MCF 10A (cell line): ENCODE results near the gene MYH16. TPM values are rescaled to one million over a fixed set of nuclear protein-coding genes. Genes with fewer than 3 reads are reported as not detected.
"Not testable (repeated sequence)": the region's sequence is repeated elsewhere in the genome, so short reads cannot be mapped to it uniquely, and the experiment has no call there.

ENCODE experiments used
- BruUV-seq: library from RNA; stranded (reverse); fragments of 400-500 nt; replicated peaks from 2 replicates; lab custom pipeline; 2021; lab: Mats Ljungman, UMichigan
- CTCF ChIA-PET: fragments of 300-600 bp; sonication (Branson Sonifier 250); formaldehyde crosslinking; extraction: SDS; loops from one replicate; lab custom pipeline; 2021; ENCODE audit warnings: antibody characterized with exemption, inconsistent platforms; lab: Yijun Ruan, JAX
- POLR2A ChIA-PET: fragments of 300-600, 350-650 bp; sonication (Branson Sonifier 250); formaldehyde crosslinking; extraction: SDS; loops from one replicate; lab custom pipeline; 2020; ENCODE audit warnings: antibody characterized with exemption, inconsistent platforms; lab: Yijun Ruan, JAX
- DNase-seq: peaks from one replicate; pipeline ENCODE4 v3.0.0-alpha.2; 2018; ENCODE audit not compliant: unreplicated experiment
- H3K27ac Mint-ChIP-seq: one replicate; pipeline ENCODE4 v1.8.0; 2022; ENCODE audit warnings: mild to moderate bottlenecking, low read depth, mixed read lengths; ENCODE audit not compliant: unreplicated experiment
- H3K27me3 Mint-ChIP-seq: one replicate; pipeline ENCODE4 v1.8.0; 2022; ENCODE audit warnings: mixed read lengths; ENCODE audit not compliant: insufficient read depth, unreplicated experiment
- H3K36me3 Mint-ChIP-seq: one replicate; pipeline ENCODE4 v1.8.0; 2022; ENCODE audit warnings: mild to moderate bottlenecking, moderate library complexity, mixed read lengths; ENCODE audit not compliant: insufficient read depth, unreplicated experiment
- H3K4me1 Mint-ChIP-seq: one replicate; pipeline ENCODE4 v1.8.0; 2022; ENCODE audit warnings: mixed read lengths; ENCODE audit not compliant: insufficient read depth, unreplicated experiment
- H3K4me3 Mint-ChIP-seq: one replicate; pipeline ENCODE4 v1.8.0; 2022; ENCODE audit warnings: mild to moderate bottlenecking, moderate library complexity, mixed read lengths; ENCODE audit not compliant: unreplicated experiment
- H3K9me3 Mint-ChIP-seq: one replicate; pipeline ENCODE4 v1.8.0; 2022; ENCODE audit warnings: mixed read lengths; ENCODE audit not compliant: unreplicated experiment
- intact Hi-C: fragments of 100-400 bp; cut with micrococcal nuclease; formaldehyde crosslinking; loops from 2 replicates; pipeline ENCODE4 v1.14.1; 2022
- total RNA-seq: library from RNA; stranded (reverse); gene quantifications from 2 replicates; pipeline ENCODE4 v1.2.3, GENCODE V29; 2022
- TF ChIP-seq, protein P1 (sequence below): fragments of 200-600 bp; IDR thresholded peaks from one replicate; pipeline ENCODE4 v1.8.0; 2022; ENCODE audit warnings: antibody characterized with exemption, mild to moderate bottlenecking; ENCODE audit not compliant: unreplicated experiment

The MYH16 gene
- total RNA-seq, 1 experiment from 2014 or later = 0.33 TPM

DNA sequence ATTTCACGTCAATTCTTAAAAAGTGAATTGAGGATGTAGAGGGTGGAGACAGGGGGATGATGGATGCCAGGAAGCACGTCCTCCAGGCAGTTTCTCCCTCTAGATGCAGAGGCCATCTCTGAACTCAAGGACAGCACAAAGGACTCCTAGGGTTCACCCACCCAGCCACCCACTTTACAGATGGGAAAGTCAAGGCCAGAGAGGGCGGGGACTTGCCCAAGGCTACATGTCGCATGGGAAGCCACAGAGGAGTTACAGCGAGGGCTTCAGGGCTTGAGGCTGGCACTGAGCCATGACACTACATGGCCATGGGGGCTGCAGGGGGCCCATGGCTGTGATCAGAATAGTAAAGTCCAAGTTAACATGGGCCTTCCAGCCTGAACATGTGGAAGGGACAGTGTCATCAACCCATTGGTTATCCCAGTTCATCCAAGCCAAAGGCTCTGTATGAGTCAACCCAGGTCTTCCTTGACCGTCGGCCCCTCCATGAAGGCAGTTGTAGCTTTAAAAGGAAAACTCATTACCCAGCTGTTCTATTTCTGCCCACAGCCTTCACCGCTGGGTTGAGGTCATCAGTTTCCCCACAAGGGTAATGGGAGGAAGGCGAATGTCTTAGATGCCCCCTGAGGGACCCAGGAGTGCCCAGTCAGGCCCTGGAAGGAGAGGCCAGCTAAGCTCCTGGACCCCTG lies 40.4 kb upstream of the MYH16 start:
- TF ChIP-seq, protein P1, sequence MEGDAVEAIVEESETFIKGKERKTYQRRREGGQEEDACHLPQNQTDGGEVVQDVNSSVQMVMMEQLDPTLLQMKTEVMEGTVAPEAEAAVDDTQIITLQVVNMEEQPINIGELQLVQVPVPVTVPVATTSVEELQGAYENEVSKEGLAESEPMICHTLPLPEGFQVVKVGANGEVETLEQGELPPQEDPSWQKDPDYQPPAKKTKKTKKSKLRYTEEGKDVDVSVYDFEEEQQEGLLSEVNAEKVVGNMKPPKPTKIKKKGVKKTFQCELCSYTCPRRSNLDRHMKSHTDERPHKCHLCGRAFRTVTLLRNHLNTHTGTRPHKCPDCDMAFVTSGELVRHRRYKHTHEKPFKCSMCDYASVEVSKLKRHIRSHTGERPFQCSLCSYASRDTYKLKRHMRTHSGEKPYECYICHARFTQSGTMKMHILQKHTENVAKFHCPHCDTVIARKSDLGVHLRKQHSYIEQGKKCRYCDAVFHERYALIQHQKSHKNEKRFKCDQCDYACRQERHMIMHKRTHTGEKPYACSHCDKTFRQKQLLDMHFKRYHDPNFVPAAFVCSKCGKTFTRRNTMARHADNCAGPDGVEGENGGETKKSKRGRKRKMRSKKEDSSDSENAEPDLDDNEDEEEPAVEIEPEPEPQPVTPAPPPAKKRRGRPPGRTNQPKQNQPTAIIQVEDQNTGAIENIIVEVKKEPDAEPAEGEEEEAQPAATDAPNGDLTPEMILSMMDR = no peak
- intact Hi-C loops = no loop called here
- POLR2A ChIA-PET = no interaction called here

DNA sequence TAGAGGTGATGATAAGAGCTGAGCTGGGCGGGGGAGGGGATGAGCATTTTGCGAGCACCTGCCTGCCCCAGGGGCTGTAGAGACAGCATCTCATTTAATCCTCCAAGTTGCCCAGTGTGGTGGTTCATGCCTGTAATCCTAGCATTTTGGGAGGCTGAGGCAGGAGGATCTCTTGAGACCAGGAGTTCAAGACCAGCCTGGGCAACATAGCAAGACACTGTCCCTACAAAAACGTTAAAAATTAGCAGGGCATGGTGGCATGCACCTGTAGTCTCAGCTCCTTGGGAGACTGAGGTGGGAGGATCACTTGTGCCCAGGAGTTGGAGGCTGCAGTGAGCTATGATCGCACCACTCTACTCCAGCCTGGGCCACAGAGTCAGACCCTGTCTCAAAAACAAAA lies 39.7 kb upstream of the MYH16 start:
- BruUV-seq, intact Hi-C loops, H3K9me3 Mint-ChIP-seq, H3K36me3 Mint-ChIP-seq, DNase-seq, H3K27me3 Mint-ChIP-seq, H3K4me1 Mint-ChIP-seq, H3K4me3 Mint-ChIP-seq, POLR2A ChIA-PET, H3K27ac Mint-ChIP-seq: not testable (repeated sequence)
- CTCF ChIA-PET = interaction anchor here (0.8 to 1.0 kb wide), 2 partner anchors 12 to 137 kb away, joined by 3 read pairs; no protein-coding TSS in a partner anchor

More for the DNA sequence above, 40.4 kb upstream of the MYH16 start:
- Mint-ChIP-seq H3K9me3 (no peaks in the 10 kb centered on the region), H3K27ac (no peak overlapping the region), H3K27me3 (no peaks in the 10 kb centered on the region), H3K4me3 (no peak overlapping the region), H3K36me3 (no peaks in the 10 kb centered on the region), H3K4me1 (no peaks in the 10 kb centered on the region)
- BruUV-seq = no TSS peak
- CTCF ChIA-PET = interaction anchor here (1.0 kb wide), 1 partner anchor 13 kb away, joined by 3 read pairs; no protein-coding TSS in a partner anchor
- DNase-seq = no peak

DNA sequence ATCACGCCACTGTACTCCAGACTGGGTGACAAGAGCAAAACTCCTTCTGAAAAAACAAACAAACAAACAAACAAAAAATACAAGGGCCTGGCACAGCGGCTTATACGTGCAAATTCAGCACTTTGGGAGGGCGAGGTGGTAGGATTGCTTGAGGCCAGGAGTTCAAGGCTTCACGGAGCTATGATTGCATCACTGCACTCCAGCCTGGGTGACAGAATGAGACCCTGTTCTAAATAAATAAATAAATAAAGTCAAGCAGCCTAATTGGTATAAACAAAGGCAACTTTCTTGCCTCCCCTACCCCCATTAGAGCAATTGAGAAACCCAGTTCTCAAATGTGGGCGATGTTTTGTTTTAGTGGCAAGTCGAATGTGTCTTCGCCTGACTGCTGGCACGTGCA lies 38.5 kb upstream of the MYH16 start:
- no peak for DNase-seq
- no peaks in the 10 kb centered on the region for H3K9me3 Mint-ChIP-seq
- ChIA-PET POLR2A (interaction anchor here (0.7 kb wide), 1 partner anchor 14 kb away, joined by 3 read pairs; no protein-coding TSS in a partner anchor), CTCF (interaction anchor here (1.1 kb wide), 1 partner anchor 194 kb away, joined by 4 read pairs; no protein-coding TSS in a partner anchor)
- H3K36me3 Mint-ChIP-seq = no peaks in the 10 kb centered on the region
- no peak overlapping the region for H3K27ac Mint-ChIP-seq
- no peak overlapping the region for H3K4me3 Mint-ChIP-seq
- H3K4me1 Mint-ChIP-seq = no peaks in the 10 kb centered on the region
- BruUV-seq = no TSS peak
- no peaks in the 10 kb centered on the region for H3K27me3 Mint-ChIP-seq
- intact Hi-C loops = no loop called here
- TF ChIP-seq, protein P1 = no peak

DNA sequence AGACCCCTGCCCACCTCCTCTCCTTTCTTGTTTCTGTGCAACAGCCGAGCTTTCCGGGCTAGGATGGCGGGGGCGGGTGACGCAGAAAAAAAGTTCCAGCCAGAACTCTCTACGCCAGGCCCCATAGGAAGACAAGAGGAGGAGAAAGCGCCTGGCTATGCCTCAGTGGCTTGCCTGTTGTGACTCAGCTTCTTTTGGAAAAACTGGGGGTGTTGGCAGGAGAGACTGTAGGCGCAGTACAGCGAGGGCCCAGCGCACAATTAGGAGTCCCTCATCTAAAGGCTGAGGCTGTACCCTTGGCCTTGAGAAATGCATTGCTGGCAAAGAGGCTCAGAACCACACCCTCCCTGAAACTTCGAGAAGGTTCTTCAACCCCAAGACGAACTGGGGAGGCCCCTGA lies 36.7 kb upstream of the MYH16 start:
- H3K27ac Mint-ChIP-seq = no peak overlapping the region
- POLR2A ChIA-PET = no interaction called here
- CTCF ChIA-PET = no interaction called here
- no TSS peak for BruUV-seq
- no peak overlapping the region for H3K4me3 Mint-ChIP-seq
- DNase-seq = no peak
- H3K4me1 Mint-ChIP-seq = no peaks in the 10 kb centered on the region
- H3K27me3 Mint-ChIP-seq = no peaks in the 10 kb centered on the region
- TF ChIP-seq, protein P1 = no peak
- intact Hi-C loops = no loop called here
- no peaks in the 10 kb centered on the region for H3K36me3 Mint-ChIP-seq
- no peaks in the 10 kb centered on the region for H3K9me3 Mint-ChIP-seq

DNA sequence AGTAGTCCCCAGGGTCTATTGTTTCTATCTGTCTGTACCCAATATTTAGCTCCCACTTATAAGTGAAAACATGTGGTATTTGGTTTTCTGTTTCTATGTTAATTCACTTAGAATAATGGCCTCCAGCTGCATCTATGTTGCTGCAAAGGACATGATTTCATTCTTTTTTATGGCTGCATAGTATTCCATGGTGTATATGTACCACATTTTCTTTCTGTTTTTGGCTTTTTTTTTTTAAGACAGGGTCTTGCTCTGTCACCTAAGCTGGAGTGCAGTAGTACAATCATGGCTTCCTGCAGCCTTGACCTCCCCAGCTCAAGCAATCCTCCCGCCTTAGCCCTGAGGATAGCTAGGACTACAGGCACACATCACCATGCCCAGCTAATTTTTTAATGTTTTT lies 34.8 kb upstream of the MYH16 start:
- H3K4me3 Mint-ChIP-seq, BruUV-seq, H3K27me3 Mint-ChIP-seq, H3K27ac Mint-ChIP-seq, H3K4me1 Mint-ChIP-seq, intact Hi-C loops, H3K36me3 Mint-ChIP-seq, DNase-seq, POLR2A ChIA-PET, H3K9me3 Mint-ChIP-seq: not testable (repeated sequence)
- CTCF ChIA-PET = interaction anchor here (0.5 to 0.6 kb wide), 3 partner anchors 27 to 114 kb away, joined by 3 read pairs; no protein-coding TSS in a partner anchor
